T-helper 22 cell (primary cell): ENCODE data around the gene RALGAPA1.
"Not testable (repeated sequence)": the region's sequence is repeated elsewhere in the genome, so short reads cannot be mapped to it uniquely, and the experiment has no call there.

Experiments used
- DNase-seq: peaks from one replicate; pipeline ENCODE4 v3.0.0-alpha.2; 2020; ENCODE audit warnings: low read depth

Gene RALGAPA1

DNA sequence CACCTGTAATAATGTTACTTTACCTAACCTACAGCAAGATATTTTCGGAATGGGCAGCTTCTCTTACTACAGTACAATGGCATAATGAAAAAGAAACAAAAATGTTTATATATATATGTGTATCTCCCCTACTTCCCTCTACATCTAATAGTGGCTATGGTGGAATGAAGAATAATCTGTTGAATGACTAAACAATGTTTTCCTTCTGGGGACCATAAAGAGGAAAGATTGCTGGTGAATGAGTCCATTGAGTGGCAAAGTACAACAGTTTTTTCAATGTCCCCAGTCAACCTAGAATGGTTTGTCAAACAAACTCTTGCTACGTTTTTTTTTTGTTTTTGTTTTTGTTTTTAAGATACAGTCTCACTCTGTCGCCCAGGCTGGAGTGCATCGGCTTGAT is 47.2 kb downstream of the RALGAPA1 start:
- no peak for DNase-seq

GRCh38 chr14:35760143-35760542 is 49.0 kb downstream of the RALGAPA1 start:
- no peak for DNase-seq

GRCh38 chr14:35758523-35759129 is 50.5 kb downstream of the RALGAPA1 start:
- DNase-seq: no peak

DNA sequence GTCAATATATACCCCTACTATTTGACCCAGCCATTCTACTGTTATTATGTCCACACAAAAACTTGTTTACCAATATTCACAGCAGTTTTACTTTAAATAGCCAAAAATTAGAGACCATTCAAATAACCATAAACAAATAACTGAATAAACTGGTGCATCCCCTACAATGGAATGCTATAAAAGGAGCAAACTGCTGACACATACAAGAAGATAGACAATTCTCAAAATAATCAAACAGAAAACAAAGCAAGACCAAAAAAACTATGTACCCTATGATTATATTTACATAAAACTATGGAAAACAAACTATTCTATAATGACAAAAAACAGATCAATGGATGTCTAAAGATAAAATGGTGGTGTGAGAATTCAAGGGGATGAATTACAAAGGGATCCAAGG is 54.4 kb downstream of the RALGAPA1 start:
- DNase-seq: no peak

DNA sequence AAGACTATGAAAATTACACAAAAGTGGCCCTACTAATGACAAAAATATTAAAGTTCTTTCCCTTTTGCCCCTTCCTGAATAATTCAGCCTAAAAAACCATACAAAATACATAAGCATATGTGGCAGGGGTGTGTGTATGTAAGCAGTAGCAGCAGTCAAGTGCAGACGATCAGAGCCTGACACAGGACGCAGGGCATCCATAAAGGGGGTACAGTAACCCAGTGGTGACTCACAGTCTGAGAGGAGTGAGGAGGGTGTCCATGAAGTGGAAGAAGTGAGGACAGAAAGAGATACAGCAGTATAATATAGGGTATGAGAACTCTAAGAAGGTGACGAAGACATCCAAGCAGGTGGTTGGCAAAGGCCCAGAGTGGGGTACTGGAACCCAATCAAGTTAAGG is 56.7 kb downstream of the RALGAPA1 start:
- DNase-seq: no peak

DNA sequence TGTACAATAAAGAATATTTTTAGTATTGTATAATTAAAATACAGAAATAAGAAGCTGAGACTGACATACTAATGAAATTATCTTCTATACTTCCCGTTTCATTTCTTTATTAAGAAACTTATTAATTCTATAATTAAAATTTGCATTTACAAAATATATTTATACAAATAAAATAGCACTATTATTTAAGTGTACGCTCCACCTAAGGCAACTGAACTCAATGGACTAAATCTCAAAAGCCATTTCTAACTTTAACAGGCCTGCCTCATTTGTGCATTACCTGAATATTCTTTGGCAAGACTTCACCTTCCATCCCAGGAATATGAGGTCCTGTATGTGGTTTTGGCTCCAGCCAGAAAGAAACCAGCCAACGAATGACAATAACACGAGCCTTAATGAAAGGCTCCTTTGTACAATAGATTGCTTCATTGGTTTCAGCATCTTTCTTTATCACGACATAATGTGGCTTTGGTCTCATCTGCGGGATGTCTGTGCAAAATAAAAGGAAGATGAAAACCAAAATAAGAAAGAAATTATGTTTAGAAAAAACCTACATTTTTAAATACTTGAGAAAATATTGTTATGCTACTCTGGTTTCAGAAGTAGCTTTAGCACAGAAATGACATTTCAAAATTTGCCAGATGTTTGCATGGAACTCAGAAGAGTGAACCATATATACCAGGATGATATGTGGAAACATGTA is 58.7 kb downstream of the RALGAPA1 start:
- no peak for DNase-seq

DNA sequence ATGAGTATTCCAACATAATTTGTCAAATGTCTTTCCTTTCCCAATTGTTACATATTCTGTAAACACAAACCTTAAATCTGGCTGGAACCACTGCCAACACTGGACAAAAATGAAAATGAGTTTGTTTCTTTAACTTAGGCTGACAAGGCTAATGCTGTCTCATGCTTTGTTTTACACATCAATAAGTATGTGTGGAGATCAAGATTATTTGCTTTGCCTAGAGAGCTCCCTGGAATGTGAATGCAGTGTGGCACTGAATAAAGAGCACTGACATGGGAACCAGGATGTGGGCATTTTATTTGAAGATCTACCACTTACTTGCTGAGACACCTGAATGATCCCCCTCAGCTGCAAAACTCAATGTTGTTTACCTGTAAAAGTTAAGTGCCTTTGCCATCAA is 61.7 kb downstream of the RALGAPA1 start:
- no peak for DNase-seq

DNA sequence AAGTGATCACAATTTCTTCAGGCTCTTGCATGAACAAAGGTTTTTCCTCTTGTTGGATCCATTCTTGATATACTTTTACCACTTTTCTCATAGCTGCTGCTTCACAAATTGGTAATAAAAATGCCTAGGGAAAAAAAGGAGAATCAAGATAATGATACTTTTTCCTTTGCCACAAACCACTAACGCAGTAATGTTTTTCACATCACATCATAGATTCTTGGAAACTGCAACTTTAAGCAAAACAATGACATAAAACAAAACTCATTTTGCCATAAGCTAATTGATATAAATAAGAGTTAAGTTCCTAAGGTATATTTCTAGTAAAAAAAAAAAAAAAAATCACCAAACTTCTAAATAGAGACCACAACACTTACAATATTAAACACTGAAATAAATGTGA is 66.7 kb downstream of the RALGAPA1 start:
- DNase-seq: no peak

DNA sequence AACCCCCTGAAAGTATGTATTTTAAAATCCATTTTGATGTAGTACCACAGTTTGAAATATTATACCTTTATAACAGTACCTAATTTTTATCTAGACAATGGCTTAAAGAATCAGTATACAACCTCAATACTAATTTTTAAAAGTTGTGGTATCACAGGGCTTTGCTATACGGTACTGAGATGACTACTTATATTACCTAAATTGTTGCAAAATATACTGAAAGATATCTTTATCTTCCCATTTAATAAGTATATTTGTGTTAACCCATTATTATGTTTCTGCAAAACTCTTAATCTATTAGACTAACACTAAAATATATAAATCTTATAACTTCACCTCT is 67.1 kb downstream of the RALGAPA1 start:
- no peak for DNase-seq

DNA sequence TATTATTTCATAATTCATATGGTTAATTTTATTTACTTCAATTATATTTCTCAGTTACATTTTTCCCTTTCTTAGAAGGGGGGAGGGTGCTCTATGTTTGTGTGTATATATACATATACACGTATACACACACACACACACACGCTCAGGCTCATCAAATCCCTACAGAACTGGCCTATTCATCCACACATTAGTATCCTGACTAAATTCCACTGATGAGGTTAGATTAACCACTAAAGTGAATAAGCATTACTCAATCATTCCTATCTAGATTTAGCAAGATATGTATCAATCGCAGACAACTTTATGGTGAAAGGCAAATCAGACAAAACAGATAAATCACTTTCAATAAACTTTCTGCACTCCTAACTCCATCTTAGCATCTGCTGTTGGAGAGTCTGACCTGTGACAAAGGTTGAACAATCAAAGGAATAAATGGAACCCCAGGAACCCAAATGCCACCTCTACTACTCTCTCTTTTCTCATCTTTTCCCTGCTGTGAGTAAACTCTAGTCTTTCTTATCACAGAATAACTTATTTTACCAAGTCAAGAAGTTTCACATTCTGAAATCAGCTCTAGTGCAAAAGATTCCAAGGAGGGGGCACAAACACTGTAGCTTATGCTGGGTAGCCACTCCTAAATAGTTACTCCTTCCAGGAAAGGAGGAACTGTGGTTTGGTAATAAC is 67.6 kb downstream of the RALGAPA1 start:
- no peak for DNase-seq

GRCh38 chr14:35740215-35740614 is 68.9 kb downstream of the RALGAPA1 start:
- no peak for DNase-seq

DNA sequence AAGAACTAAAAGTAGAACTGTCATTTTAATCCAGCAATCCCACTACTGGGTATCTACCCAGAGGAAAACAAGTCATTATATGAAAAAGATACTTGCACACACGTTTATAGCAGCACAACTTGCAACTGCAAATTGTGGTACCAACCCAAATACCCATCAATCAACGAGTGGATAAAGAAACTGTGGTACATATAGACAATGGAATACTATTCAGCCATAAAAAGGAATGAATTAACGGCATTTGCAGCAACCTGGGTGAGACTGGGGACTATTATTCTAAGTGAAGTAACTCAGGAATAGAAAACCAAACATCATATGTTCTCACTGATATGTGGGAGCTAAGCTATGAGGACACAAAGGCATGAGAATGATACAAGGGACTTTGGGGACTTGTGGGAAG is 73.9 kb downstream of the RALGAPA1 start:
- not testable (repeated sequence) for DNase-seq

- not testable (repeated sequence) for DNase-seq
Observed at GRCh38 chr14:35733510-35733909, 75.6 kb downstream of the RALGAPA1 start.

DNA sequence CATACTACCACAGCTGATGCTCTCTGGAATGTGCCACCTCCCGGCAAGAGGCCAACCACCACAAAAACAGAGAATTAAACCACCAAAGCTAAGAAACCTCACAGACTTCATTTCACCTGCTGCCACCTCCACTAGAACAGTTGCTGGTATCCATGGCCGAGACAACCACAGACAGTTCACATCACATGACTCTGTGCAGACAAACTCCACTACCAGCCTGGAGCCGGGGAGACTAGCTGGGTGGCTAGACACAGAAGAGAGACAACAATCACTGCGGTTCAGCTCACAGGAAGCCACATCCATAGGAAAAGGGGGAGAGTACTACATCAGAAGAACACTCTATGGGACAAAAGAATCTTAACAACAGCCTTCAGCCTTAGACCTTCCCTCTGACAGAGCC is 78.2 kb downstream of the RALGAPA1 start:
- DNase-seq: no peak

- DNase-seq: no peak
Observed at GRCh38 chr14:35727764-35728163, 81.3 kb downstream of the RALGAPA1 start.

GRCh38 chr14:35725930-35726329 is 83.2 kb downstream of the RALGAPA1 start:
- no peak for DNase-seq

GRCh38 chr14:35715079-35715478 is 94.0 kb downstream of the RALGAPA1 start:
- no peak for DNase-seq

DNA sequence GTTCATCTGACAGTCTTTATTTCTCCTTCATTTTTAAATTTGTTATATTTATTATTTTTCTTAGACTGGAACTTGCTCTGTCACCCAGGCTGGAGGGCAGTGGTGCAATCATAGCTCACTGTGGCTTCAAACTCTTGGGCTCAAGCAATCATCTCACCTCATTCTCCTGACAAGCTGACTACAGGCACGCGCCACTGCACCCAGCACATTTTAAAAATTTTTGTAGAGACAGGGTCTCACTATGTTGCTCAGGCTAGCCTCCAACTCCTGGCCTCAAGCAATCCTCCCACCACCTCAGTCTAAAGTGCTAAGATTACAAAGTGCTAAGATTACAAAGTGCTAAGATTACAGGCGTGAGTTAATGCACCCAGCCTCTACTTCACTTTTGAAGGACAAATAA is 96.6 kb downstream of the RALGAPA1 start:
- DNase-seq: no peak

- DNase-seq: no peak
Observed at GRCh38 chr14:35708062-35708461, 101.0 kb downstream of the RALGAPA1 start.

DNA sequence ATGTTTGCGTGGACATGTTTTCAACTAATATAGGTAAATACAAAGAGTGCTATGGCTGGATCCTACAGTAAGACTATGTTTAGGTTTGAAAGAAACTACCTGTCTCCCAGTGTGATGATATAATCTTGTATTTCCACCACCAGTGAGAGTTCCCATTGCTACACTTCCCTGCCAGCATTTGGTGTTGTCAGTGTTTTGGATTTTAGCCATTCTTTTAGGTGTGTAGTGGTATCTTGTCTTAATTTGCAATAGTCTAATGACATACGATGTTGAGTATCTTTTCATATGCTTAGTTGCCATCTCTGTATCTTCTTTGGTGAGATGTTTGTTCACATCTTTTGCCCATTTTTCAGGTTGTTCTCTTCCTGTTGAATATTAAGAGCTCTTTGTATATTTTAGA is 103.5 kb downstream of the RALGAPA1 start:
- DNase-seq: no peak

DNA sequence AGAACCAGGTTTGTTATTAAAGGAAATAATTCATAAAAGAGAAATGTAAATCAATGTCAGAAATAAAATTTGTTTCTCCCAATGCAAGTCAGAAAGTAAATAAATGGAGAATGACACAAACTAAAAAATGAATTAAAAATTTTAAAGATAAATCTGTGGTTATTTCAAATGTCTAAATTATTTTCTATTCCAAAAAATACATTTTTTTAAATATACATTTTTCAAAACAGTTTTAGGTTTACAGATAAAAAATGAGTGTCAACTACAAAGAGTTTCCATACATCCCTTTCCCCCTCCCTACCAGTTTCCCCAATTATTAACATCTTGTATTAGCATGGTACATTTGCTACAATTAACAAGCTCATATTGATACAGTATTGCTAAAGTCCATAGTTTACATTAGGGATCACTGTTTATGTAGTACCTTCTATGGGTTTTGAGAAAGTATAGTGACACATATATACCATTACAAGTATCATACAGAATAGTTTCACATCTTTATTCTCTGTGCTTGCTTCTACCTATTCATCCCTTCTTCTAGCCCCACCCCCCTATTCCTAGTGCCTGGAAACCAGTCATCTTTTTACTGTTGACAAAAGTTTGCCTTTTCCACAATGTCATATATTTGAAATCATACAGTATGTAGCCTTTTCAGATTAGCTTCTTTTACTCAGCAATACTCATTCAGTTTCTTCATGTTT is 104.2 kb downstream of the RALGAPA1 start:
- no peak for DNase-seq

- DNase-seq: no peak
Observed at GRCh38 chr14:35701531-35701930, 107.6 kb downstream of the RALGAPA1 start.
